Measurements from ENCODE around the gene ZBTB9.

DNA sequence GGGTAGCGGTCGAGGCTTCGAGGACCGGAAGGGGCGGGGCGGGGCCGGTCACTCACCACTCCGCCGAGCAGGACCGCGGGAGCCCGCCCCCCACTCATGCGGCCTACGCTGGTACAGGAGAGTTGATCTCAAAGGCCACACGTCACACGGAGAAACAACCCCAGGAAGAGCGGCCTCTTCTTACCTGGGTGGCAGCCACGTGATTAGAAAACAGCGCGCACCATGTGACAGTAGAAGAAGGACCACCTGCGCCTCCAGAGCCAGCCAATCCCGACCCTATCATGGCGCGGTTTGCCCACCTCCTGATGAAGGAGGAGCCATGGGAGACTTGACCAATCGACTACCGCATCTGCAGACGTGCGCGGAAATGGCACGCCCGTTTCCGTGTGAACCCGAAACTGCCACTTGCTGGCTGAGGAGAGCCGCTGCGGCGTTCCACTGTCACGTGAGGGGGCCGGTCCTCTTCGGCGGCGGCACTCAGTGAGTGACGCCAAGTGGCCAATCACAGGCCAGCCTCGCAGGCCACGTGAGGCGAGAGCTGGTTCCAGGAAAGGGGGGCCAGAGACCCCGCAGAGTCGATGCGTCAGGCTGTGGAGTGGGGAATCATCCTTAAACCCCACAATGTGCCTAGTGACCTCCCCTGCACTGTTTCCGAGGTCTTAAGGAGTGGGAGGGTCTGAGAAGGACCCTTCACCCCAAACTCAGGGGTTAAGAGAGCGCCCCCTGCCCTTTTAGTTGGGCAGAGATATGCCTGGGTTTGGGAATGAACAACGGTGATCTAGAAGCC lies 36.3 kb upstream of the ZBTB9 start, which contains the start of gene CUTA:
- TF ChIP-seq CREM (CRISPR knock-in tag; IDR thresholded peaks at IDR 0.05) (0 out of 2 replicates have a peak, but pooled peaks have one; percentile 62), CTCF (IDR thresholded peaks at IDR 0.05) (peak; percentile 45), ATF6 (CRISPR knock-in tag; IDR thresholded peaks at IDR 0.05) (no peak)

Data from WTC11 (cell line).